ENCODE data around the gene CTSK. TPM values are rescaled to one million over a fixed set of nuclear protein-coding genes. Genes with fewer than 3 reads are reported as not detected.
A peak's percentile ranks its signal among the peaks of the same experiment; 100 is the strongest.

Gene CTSK
- total RNA-seq, 3 donors from 2014 or later (not counting 1 experiment from before 2014, with no cell fraction given) = 9.1 to 11.0 (median 9.1) TPM

DNA sequence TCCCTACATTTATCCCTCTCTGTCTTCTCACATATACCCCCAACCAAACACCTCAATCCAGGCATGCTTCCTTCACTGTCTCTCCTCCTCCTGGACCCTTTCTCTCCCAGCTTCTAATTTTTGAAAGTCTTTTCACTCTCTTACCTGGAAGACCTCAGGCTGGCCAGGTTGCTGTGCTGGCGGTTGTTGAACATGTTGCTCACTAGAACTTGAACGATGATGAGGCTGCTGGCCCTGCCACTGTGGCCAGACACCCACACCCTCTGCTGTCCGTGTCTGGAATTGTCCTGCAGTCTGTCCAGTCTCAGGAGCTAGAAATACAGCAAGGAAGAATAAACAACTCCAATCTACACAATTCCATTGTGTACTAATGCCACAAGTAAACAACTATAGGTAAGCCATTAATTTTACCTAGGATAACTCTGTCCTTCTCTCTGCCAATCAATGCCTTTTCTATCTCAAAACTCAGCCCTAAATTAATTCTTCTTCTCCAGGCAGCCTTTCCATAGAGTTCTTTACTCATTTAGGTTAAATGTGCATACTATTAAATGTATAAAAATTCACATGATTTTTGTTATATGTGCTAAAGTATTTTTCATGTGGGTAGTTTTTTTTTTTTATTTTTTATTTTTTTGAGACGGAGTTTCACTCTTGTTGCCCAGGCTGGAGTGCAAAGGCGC, 5.1 kb upstream of the CTSK start:
- DNase-seq = peak in 1 of 2 donors; percentile 31
- TF ChIP-seq, protein P1, sequence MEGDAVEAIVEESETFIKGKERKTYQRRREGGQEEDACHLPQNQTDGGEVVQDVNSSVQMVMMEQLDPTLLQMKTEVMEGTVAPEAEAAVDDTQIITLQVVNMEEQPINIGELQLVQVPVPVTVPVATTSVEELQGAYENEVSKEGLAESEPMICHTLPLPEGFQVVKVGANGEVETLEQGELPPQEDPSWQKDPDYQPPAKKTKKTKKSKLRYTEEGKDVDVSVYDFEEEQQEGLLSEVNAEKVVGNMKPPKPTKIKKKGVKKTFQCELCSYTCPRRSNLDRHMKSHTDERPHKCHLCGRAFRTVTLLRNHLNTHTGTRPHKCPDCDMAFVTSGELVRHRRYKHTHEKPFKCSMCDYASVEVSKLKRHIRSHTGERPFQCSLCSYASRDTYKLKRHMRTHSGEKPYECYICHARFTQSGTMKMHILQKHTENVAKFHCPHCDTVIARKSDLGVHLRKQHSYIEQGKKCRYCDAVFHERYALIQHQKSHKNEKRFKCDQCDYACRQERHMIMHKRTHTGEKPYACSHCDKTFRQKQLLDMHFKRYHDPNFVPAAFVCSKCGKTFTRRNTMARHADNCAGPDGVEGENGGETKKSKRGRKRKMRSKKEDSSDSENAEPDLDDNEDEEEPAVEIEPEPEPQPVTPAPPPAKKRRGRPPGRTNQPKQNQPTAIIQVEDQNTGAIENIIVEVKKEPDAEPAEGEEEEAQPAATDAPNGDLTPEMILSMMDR (IDR thresholded peaks at IDR 0.05) = no peak
- Histone ChIP-seq H3K4me1 (ENCODE audit: control insufficient read depth, insufficient read depth, low read length) (no peaks in the 10 kb centered on the region), H3K4me3 (ENCODE audit: low read length) (no peak overlapping the region), H3K9me3 (ENCODE audit: control insufficient read depth, insufficient read depth, low read length) (no peaks in the 10 kb centered on the region), H3K27me3 (ENCODE audit: control insufficient read depth, insufficient read depth, low read length) (no peaks in the 10 kb centered on the region), H3K27ac (ENCODE audit: low read length) (no peak overlapping the region), H3K36me3 (ENCODE audit: control insufficient read depth, insufficient read depth, low read length) (peaks cover 54% of the 10 kb centered on the region)
- Mint-ChIP-seq H3K36me3 (peaks cover 15% of the 10 kb centered on the region), H3K27ac (no peak overlapping the region), H3K27me3 (ENCODE audit: low read depth in 2 of 2) (no peaks in the 10 kb centered on the region), H3K4me1 (no peaks in the 10 kb centered on the region), H3K4me3 (no peak overlapping the region), H3K9me3 (no peaks in the 10 kb centered on the region)
- 81% methylated on average over 5 of the region's 5 CpGs for WGBS (ENCODE audit: insufficient coverage)
- intact Hi-C loops (cut with micrococcal nuclease) = no loop called here
- no peak for ATAC-seq

DNA sequence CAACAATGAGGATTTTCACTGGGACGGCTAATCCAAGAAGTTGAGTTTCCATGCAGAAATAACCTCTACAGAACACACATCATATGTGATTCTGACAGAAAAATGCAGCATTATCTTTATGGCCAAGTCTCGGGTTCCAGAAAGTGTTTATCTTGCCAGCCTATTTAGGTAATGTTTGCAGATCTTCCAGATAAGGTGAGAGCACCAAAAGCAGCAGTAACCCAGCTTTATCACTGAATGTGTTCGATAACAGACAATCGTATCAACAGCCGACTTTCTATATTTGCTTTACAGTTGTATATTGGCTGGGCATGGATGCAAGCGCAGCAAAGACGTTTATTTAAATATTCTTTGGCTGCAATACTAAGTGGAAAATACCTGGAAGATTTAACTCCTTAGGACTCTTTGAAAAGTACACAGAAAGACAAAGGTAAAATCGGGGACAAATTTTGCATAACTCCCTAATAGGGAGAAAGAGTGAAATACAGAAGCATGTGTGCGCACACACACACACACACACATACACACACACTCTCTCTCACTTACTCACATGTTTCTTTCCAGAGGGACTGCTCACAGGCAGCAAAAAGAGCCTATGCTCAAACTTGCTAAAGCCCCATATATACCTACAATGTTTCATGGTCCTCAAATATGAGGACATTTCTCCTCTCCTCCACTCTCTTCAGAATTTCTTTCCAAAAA, 3.0 kb upstream of the CTSK start:
- Mint-ChIP-seq H3K27ac (no peak overlapping the region), H3K36me3 (peaks cover 4% of the 10 kb centered on the region), H3K9me3 (no peaks in the 10 kb centered on the region), H3K27me3 (ENCODE audit: low read depth in 2 of 2) (no peaks in the 10 kb centered on the region), H3K4me3 (no peak overlapping the region), H3K4me1 (peaks cover 10 to 12% of the 10 kb centered on the region in 2 donors)
- DNase-seq (no peak), ATAC-seq (no peak)
- TF ChIP-seq, protein P1 (IDR thresholded peaks at IDR 0.05) = no peak
- no peaks in the 10 kb centered on the region for H3K27me3 ChIP-seq (ENCODE audit: control insufficient read depth, insufficient read depth, low read length)
- H3K9me3 ChIP-seq (ENCODE audit: control insufficient read depth, insufficient read depth, low read length) = no peaks in the 10 kb centered on the region
- peaks cover 36% of the 10 kb centered on the region for H3K36me3 ChIP-seq (ENCODE audit: control insufficient read depth, insufficient read depth, low read length)
- H3K4me1 ChIP-seq (ENCODE audit: control insufficient read depth, insufficient read depth, low read length) = no peaks in the 10 kb centered on the region
- intact Hi-C loops (cut with micrococcal nuclease) = no loop called here
- H3K27ac ChIP-seq (ENCODE audit: low read length) = no peak overlapping the region
- H3K4me3 ChIP-seq (ENCODE audit: low read length) = no peak overlapping the region
- WGBS (ENCODE audit: insufficient coverage) = 73% methylated on average over 8 of the region's 9 CpGs

DNA sequence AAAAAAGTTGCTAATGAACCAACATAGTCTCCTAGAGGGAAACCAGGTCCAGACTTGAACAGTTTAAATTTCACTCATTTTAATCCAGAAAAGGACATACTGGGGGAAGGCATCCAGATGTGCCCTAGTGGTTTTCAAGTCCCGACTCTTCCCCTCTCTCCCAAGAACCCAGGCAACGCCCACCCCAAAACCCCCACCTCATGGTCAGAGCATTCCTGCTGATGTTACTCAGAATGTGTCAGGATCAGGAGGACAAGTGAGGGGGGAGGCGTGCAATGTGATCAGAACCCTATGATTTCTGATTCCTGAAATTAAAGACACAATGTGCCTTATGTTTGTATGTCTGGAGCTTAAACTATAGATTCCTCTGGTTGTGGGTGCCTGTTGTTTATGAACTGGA, 1.6 kb upstream of the CTSK start:
- no peak overlapping the region for H3K27ac ChIP-seq (ENCODE audit: low read length)
- intact Hi-C loops (cut with micrococcal nuclease) = no loop called here
- no peak for DNase-seq
- no peak overlapping the region for H3K4me3 Mint-ChIP-seq
- H3K27ac Mint-ChIP-seq = no peak overlapping the region
- no peaks in the 10 kb centered on the region for H3K9me3 Mint-ChIP-seq
- peaks cover 30% of the 10 kb centered on the region for H3K36me3 ChIP-seq (ENCODE audit: control insufficient read depth, insufficient read depth, low read length)
- no peaks in the 10 kb centered on the region for H3K4me1 ChIP-seq (ENCODE audit: control insufficient read depth, insufficient read depth, low read length)
- TF ChIP-seq, protein P1 (IDR thresholded peaks at IDR 0.05) = no peak
- no peaks in the 10 kb centered on the region for H3K27me3 ChIP-seq (ENCODE audit: control insufficient read depth, insufficient read depth, low read length)
- ATAC-seq = no peak
- no peaks in the 10 kb centered on the region for H3K36me3 Mint-ChIP-seq
- 95% methylated on average over 2 of the region's 3 CpGs for WGBS (ENCODE audit: insufficient coverage)
- H3K4me1 Mint-ChIP-seq = peaks cover 10 to 12% of the 10 kb centered on the region in 2 donors
- H3K9me3 ChIP-seq (ENCODE audit: control insufficient read depth, insufficient read depth, low read length) = no peaks in the 10 kb centered on the region
- H3K4me3 ChIP-seq (ENCODE audit: low read length) = no peak overlapping the region
- no peaks in the 10 kb centered on the region for H3K27me3 Mint-ChIP-seq (ENCODE audit: low read depth in 2 of 2)
